ENCODE measurements around the gene CDH23.
A peak's percentile ranks its signal among the peaks of the same experiment; 100 is the strongest.

The CDH23 gene

GRCh38 chr10:71757399-71757922, 360.7 kb downstream of the CDH23 start:
- no peak for DNase-seq (ENCODE audit: low read depth)

- no peak for DNase-seq (ENCODE audit: low read depth)
Measured at GRCh38 chr10:71761105-71761511, 364.4 kb downstream of the CDH23 start.

- no peak for DNase-seq (ENCODE audit: low read depth)
Measured at GRCh38 chr10:71761541-71762113, 364.9 kb downstream of the CDH23 start.

GRCh38 chr10:71762324-71762723, 365.6 kb downstream of the CDH23 start:
- no peak for DNase-seq (ENCODE audit: low read depth)

- DNase-seq (ENCODE audit: low read depth), result no peak
Measured at GRCh38 chr10:71763352-71764127, 366.8 kb downstream of the CDH23 start.

- DNase-seq (ENCODE audit: low read depth), result no peak
Measured at GRCh38 chr10:71765176-71765904, 368.6 kb downstream of the CDH23 start.

- no peak for DNase-seq (ENCODE audit: low read depth)
Measured at GRCh38 chr10:71765906-71766716, 369.4 kb downstream of the CDH23 start.

GRCh38 chr10:71766717-71767419, 370.1 kb downstream of the CDH23 start:
- peak; percentile 97 for DNase-seq (ENCODE audit: low read depth)

DNA sequence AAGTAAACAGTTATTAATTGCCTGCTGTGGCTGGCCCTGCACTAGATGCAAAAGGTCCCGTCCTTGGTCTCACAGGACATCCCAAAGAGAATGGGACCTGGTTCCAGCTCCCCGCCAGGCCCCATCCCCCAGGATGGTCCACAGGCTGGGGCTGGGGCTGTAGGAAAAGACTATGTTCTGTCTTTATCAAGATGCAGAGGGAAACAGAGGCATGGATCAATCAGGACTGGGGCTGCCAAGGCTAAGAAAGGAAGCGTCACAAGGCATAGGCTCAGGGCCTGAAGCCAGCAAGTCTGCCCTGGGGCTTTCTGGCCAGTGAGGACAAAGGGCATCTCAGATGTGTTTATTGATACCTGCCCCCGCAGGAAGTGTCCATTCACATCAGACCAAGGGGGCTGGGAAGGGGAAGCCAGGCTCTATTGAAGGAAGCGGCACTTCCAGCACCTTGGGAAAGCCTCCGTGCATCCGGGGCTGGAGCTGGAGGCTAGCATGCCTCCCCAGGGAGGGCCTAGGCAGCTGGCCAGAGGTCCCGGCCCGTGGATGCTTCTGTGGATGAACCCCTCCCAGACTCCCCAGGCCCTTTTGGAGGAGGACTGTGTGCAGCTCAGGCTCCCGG, 370.8 kb downstream of the CDH23 start:
- DNase-seq (ENCODE audit: low read depth), result no peak

- no peak for DNase-seq (ENCODE audit: low read depth)
Measured at GRCh38 chr10:71769279-71769823, 372.6 kb downstream of the CDH23 start.

- no peak for DNase-seq (ENCODE audit: low read depth)
Measured at GRCh38 chr10:71770255-71770654, 373.5 kb downstream of the CDH23 start.

DNA sequence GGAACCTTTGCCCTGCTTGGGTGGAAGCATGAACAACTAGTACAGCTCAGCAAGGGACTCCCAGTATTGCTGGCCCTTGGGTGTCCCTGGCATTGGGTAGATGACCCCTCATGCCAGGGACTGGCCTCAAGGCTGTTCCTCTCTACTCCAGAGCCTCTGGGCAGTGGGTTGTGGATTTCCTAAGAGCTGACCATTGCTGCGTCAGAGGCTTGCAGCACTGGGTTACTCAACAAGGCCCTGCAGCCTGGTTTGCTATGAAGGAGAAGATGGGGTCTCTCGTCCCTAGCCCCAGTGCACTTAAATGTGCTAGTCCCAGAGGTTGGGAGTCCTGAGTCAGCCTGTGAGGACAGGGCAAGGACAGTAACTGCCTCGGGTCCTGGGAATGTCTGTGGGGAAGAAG, 374.1 kb downstream of the CDH23 start:
- DNase-seq (ENCODE audit: low read depth), result no peak

- DNase-seq (ENCODE audit: low read depth), result no peak
Measured at GRCh38 chr10:71771204-71771603, 374.5 kb downstream of the CDH23 start.

DNA sequence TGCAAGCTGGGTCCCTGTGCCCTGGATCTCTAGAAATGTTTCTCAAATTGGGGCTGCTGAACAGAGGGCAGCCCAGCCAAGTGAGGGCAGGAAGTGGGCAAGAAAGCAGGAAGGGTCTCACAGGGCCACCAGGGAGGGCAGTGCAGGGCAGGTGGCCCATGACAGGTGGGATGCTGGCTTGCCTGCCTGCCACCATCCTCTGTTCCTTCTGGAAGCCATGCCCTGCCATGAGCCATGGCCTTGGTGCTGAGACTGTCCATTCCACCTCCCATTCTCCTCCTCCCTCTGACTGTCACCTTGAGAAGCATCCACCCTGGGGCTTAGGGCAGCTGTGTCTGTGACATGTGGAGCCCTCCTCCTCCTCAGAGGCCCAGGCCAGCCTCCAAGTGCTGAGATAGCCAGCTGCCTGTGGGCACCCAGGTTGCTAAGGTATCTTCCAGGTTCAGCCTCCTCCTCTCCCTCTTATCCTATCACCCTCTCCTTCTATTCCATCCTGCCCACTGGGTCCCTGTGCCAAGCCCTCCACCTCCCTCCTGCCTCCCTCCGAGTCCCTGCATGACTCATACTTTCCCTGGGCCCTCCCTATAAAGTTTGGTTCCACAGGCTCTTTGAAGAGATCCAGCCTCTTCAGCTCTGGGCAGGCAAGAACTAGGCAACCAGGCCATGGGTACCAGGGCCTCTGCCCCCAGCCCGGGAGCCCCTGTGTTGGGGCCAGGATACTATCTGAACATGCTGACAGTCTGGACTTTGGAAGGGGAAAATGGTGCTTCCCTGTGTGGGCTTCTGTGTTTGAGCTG, 375.3 kb downstream of the CDH23 start:
- DNase-seq (ENCODE audit: low read depth), result peak; percentile 74

GRCh38 chr10:71772832-71773220, 376.1 kb downstream of the CDH23 start:
- DNase-seq (ENCODE audit: low read depth), result no peak

- DNase-seq (ENCODE audit: low read depth), result peak; percentile 70
Measured at GRCh38 chr10:71773221-71773971, 376.7 kb downstream of the CDH23 start, which contains the start of gene VSIR. VSIR (minus strand) TSS chr10:71773520; CDS start chr10:71773439, 81 bp downstream.

- no peak for DNase-seq (ENCODE audit: low read depth)
Measured at GRCh38 chr10:71774916-71775702, 378.4 kb downstream of the CDH23 start.

DNA sequence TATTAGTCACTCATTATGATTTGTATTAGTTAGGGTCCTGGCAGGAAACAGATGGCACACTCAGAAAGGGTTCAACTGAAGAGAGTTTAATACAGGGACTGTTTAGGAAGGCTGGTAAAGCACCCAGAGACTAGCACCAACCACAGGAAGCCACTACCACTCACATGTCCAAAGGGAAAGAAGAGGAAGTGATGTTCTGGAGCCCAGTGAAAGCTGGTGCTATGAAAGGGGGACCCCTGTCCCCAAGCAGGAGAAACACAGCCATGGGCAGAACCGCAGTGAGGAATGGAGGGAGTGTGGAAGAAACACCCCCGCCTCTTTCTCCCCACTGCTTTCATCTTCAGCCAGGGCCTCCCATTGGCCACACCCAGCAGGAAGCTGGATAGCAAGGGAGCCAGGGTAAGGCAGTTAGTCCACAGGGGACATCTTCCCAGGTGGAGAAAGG, 379.8 kb downstream of the CDH23 start:
- no peak for DNase-seq (ENCODE audit: low read depth)

Data from GM04504 (cell line).